Measurements from ENCODE around the gene MEIS2.

The MEIS2 gene

GRCh38 chr15:36850864-36851263 lies 249.5 kb downstream of the MEIS2 start:
- Histone ChIP-seq H3K4me1 (ENCODE audit: insufficient read depth, poor library complexity, severe bottlenecking) (no peaks in the 10 kb centered on the region), H3K27me3 (ENCODE audit: insufficient read depth, poor library complexity, severe bottlenecking) (peaks cover 18% of the 10 kb centered on the region), H3K9me3 (ENCODE audit: severe bottlenecking) (no peaks in the 10 kb centered on the region), H3K36me3 (ENCODE audit: low read depth) (no peaks in the 10 kb centered on the region), H3K27ac (ENCODE audit: poor library complexity, severe bottlenecking) (no peak overlapping the region), H3K4me3 (ENCODE audit: severe bottlenecking) (no peak overlapping the region)
- TF ChIP-seq CTCF (IDR thresholded peaks at IDR 0.05; ENCODE audit: poor library complexity, severe bottlenecking) = no peak
- ATAC-seq (ENCODE audit: low read depth) (no peak), DNase-seq (ENCODE audit: low spot score) (no peak)

GRCh38 chr15:36845270-36845669 lies 255.1 kb downstream of the MEIS2 start:
- Histone ChIP-seq H3K9me3 (ENCODE audit: severe bottlenecking) (no peaks in the 10 kb centered on the region), H3K4me3 (ENCODE audit: severe bottlenecking) (no peak overlapping the region), H3K36me3 (ENCODE audit: low read depth) (no peaks in the 10 kb centered on the region), H3K4me1 (ENCODE audit: insufficient read depth, poor library complexity, severe bottlenecking) (no peaks in the 10 kb centered on the region), H3K27me3 (ENCODE audit: insufficient read depth, poor library complexity, severe bottlenecking) (peaks cover 21% of the 10 kb centered on the region), H3K27ac (ENCODE audit: poor library complexity, severe bottlenecking) (no peak overlapping the region)
- DNase-seq (ENCODE audit: low spot score) = no peak
- TF ChIP-seq CTCF (IDR thresholded peaks at IDR 0.05; ENCODE audit: poor library complexity, severe bottlenecking) = no peak
- no peak for ATAC-seq (ENCODE audit: low read depth)

GRCh38 chr15:36844534-36844998 lies 255.8 kb downstream of the MEIS2 start:
- H3K27ac ChIP-seq (ENCODE audit: poor library complexity, severe bottlenecking) = no peak overlapping the region

GRCh38 chr15:36843822-36844221 lies 256.5 kb downstream of the MEIS2 start:
- DNase-seq (ENCODE audit: low spot score) (no peak), ATAC-seq (ENCODE audit: low read depth) (no peak)
- Histone ChIP-seq H3K36me3 (ENCODE audit: low read depth) (no peaks in the 10 kb centered on the region), H3K27me3 (ENCODE audit: insufficient read depth, poor library complexity, severe bottlenecking) (peaks cover 21% of the 10 kb centered on the region), H3K4me1 (ENCODE audit: insufficient read depth, poor library complexity, severe bottlenecking) (no peaks in the 10 kb centered on the region), H3K27ac (ENCODE audit: poor library complexity, severe bottlenecking) (no peak overlapping the region), H3K9me3 (ENCODE audit: severe bottlenecking) (no peaks in the 10 kb centered on the region), H3K4me3 (ENCODE audit: severe bottlenecking) (no peak overlapping the region)
- TF ChIP-seq CTCF (IDR thresholded peaks at IDR 0.05; ENCODE audit: poor library complexity, severe bottlenecking) = no peak

More at GRCh38 chr15:36844534-36844998, 255.8 kb downstream of the MEIS2 start:
- Histone ChIP-seq H3K9me3 (ENCODE audit: severe bottlenecking) (no peaks in the 10 kb centered on the region), H3K4me3 (ENCODE audit: severe bottlenecking) (no peak overlapping the region), H3K4me1 (ENCODE audit: insufficient read depth, poor library complexity, severe bottlenecking) (no peaks in the 10 kb centered on the region), H3K27me3 (ENCODE audit: insufficient read depth, poor library complexity, severe bottlenecking) (peaks cover 21% of the 10 kb centered on the region), H3K36me3 (ENCODE audit: low read depth) (no peaks in the 10 kb centered on the region)
- DNase-seq (ENCODE audit: low spot score) (no peak), ATAC-seq (ENCODE audit: low read depth) (no peak)
- no peak for TF ChIP-seq CTCF (IDR thresholded peaks at IDR 0.05; ENCODE audit: poor library complexity, severe bottlenecking)

- H3K27ac ChIP-seq (ENCODE audit: poor library complexity, severe bottlenecking) = no peak overlapping the region
- no peak overlapping the region for H3K4me3 ChIP-seq (ENCODE audit: severe bottlenecking)
- H3K9me3 ChIP-seq (ENCODE audit: severe bottlenecking) = no peaks in the 10 kb centered on the region
- ATAC-seq (ENCODE audit: low read depth) (no peak), DNase-seq (ENCODE audit: low spot score) (no peak)
- TF ChIP-seq CTCF (IDR thresholded peaks at IDR 0.05; ENCODE audit: poor library complexity, severe bottlenecking) = no peak
- no peaks in the 10 kb centered on the region for H3K36me3 ChIP-seq (ENCODE audit: low read depth)
- H3K4me1 ChIP-seq (ENCODE audit: insufficient read depth, poor library complexity, severe bottlenecking) = no peaks in the 10 kb centered on the region
- H3K27me3 ChIP-seq (ENCODE audit: insufficient read depth, poor library complexity, severe bottlenecking) = peaks cover 9% of the 10 kb centered on the region
These were observed 259.2 kb downstream of the MEIS2 start for GRCh38 chr15:36841193-36841592.

All from RWPE2 (cell line).